Activated naive CD4-positive, alpha-beta T cell treated with anti-CD3 and anti-CD28 coated beads for 36 hours (primary cell): ENCODE data around the gene TPRG1L. TPM values are rescaled to one million over a fixed set of nuclear protein-coding genes. Genes with fewer than 3 reads are reported as not detected.

ENCODE experiments used
- CTCF ChIA-PET: fragments of 350-600 bp; sonication (Branson Sonifier 250); formaldehyde crosslinking; loops from one replicate; lab custom pipeline; 2021; ENCODE audit warnings: antibody characterized with exemption; lab: Charles Lee
- DNase-seq: peaks from one replicate; pipeline ENCODE4 v3.0.0-alpha.2; 2020
- H3K27ac Mint-ChIP-seq: one replicate; pipeline ENCODE4 v1.8.0; 2021; ENCODE audit warnings: mild to moderate bottlenecking, mixed read lengths
- H3K27me3 Mint-ChIP-seq: one replicate; pipeline ENCODE4 v1.8.0; 2021; ENCODE audit warnings: low read depth, mixed read lengths
- H3K36me3 Mint-ChIP-seq: one replicate; pipeline ENCODE4 v1.8.0; 2021; ENCODE audit warnings: low read depth, mixed read lengths
- H3K4me1 Mint-ChIP-seq: one replicate; pipeline ENCODE4 v1.8.0; 2021; ENCODE audit warnings: low read depth, mixed read lengths
- H3K4me3 Mint-ChIP-seq: one replicate; pipeline ENCODE4 v1.8.0; 2021; ENCODE audit warnings: mild to moderate bottlenecking, moderate library complexity, mixed read lengths
- H3K9me3 Mint-ChIP-seq: one replicate; pipeline ENCODE4 v1.8.0; 2021; ENCODE audit warnings: mixed read lengths
- intact Hi-C: fragments of 100-400 bp; cut with micrococcal nuclease; formaldehyde crosslinking; loops from one replicate; pipeline ENCODE4 v1.15.1; 2023
- total RNA-seq, 2 experiments: library from RNA; stranded (reverse); gene quantifications; one replicate each; pipeline ENCODE4 v1.2.3, GENCODE V29; 2021

The TPRG1L gene
- total RNA-seq, 2 experiments from 2014 or later = 6.8 TPM

DNA sequence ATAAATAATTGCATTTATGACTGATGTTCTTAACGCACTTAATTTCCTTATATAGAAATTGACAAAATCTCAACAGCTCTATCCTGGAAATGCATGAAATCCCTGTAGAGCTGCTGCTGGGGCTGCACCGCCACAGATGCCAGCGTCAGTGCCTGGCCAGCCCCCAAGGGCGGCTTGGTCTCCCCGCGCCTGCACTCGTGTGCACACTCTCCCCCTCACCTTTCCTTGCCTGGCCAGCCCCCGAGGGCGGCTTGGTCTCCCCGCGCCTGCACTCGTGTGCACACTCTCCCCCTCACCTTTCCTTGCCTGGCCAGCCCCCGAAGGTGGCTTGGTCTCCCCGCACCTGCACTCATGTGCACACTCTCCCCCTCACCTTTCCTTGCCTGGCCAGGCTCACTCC is 11.3 kb downstream of the TPRG1L start:
- intact Hi-C loops = no loop called here
- Mint-ChIP-seq H3K27me3 (no peaks in the 10 kb centered on the region), H3K9me3 (no peaks in the 10 kb centered on the region), H3K4me3 (no peak overlapping the region), H3K4me1 (no peaks in the 10 kb centered on the region), H3K36me3 (peaks cover 13% of the 10 kb centered on the region), H3K27ac (no peak overlapping the region)
- CTCF ChIA-PET = interaction anchor here (0.6 kb wide), 1 partner anchor 10 kb away, joined by 3 read pairs; no protein-coding TSS in a partner anchor
- DNase-seq = no peak

GRCh38 chr1:3636531-3636930 is 11.7 kb downstream of the TPRG1L start:
- intact Hi-C loops = no loop called here
- H3K27me3 Mint-ChIP-seq = no peaks in the 10 kb centered on the region
- no peaks in the 10 kb centered on the region for H3K4me1 Mint-ChIP-seq
- no peak for DNase-seq
- no peak overlapping the region for H3K4me3 Mint-ChIP-seq
- H3K36me3 Mint-ChIP-seq = peaks cover 13% of the 10 kb centered on the region
- no peak overlapping the region for H3K27ac Mint-ChIP-seq
- H3K9me3 Mint-ChIP-seq = no peaks in the 10 kb centered on the region
- CTCF ChIA-PET = no interaction called here

- Mint-ChIP-seq H3K36me3 (peaks cover 15% of the 10 kb centered on the region), H3K4me3 (no peak overlapping the region), H3K4me1 (no peaks in the 10 kb centered on the region), H3K27ac (no peak overlapping the region), H3K27me3 (no peaks in the 10 kb centered on the region), H3K9me3 (no peaks in the 10 kb centered on the region)
- DNase-seq = no peak
- intact Hi-C loops = no loop called here
- CTCF ChIA-PET = no interaction called here
Observed at GRCh38 chr1:3638027-3638426, 13.2 kb downstream of the TPRG1L start.

DNA sequence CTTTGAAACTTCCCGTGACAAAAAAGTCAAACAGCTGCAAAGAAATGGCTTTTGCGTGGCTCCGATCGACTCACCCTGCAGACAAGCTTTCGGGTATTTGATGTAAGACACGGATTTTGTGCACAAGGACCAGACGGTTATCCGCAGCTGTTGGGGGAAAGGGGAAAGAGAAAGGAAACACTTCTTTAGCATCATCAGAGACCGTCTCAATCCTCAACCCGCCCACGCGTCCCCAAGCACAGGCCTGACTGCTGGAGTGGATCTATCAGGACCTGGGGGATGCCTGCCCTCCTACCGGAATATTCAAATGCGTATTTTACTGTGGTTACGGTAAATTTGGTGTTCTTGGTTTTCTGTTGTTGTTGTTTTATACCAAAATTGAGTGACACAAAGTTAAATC is 13.9 kb downstream of the TPRG1L start:
- DNase-seq = no peak
- H3K9me3 Mint-ChIP-seq = no peaks in the 10 kb centered on the region
- no peaks in the 10 kb centered on the region for H3K4me1 Mint-ChIP-seq
- intact Hi-C loops = no loop called here
- no peaks in the 10 kb centered on the region for H3K27me3 Mint-ChIP-seq
- CTCF ChIA-PET = no interaction called here
- H3K36me3 Mint-ChIP-seq = peaks cover 15% of the 10 kb centered on the region
- no peak overlapping the region for H3K4me3 Mint-ChIP-seq
- H3K27ac Mint-ChIP-seq = no peak overlapping the region

DNA sequence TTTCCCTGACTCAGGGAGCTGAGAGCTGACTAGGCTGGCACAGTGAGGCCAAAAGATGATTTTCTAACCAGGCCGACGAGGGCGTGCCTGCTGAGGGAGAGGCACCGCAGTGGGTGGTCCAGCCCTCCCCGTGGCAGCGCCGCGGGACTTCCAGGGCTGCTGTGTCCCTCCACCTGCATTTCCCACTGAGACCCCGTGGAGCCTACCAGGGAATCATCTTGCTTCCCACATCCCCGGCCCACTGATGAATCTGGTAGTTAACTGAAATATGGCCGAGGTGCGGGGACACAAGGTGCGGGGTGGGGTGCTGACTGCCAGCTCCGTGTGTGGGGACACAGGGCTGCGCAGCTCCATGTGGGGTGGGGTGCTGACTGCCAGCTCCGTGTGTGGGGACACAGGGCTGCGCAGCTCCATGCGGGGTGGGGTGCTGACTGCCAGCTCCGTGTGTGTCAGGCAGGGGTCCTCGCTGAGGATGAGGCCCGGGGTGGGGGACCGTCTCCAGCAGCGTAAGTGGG is 14.6 kb downstream of the TPRG1L start:
- H3K4me1 Mint-ChIP-seq = no peaks in the 10 kb centered on the region
- intact Hi-C loops = no loop called here
- no peak overlapping the region for H3K4me3 Mint-ChIP-seq
- H3K9me3 Mint-ChIP-seq = no peaks in the 10 kb centered on the region
- H3K36me3 Mint-ChIP-seq = peaks cover 17% of the 10 kb centered on the region
- no peak overlapping the region for H3K27ac Mint-ChIP-seq
- H3K27me3 Mint-ChIP-seq = no peaks in the 10 kb centered on the region
- CTCF ChIA-PET = interaction anchor here (0.6 kb wide), 1 partner anchor 20 kb away, joined by 3 read pairs; no protein-coding TSS in a partner anchor
- no peak for DNase-seq

DNA sequence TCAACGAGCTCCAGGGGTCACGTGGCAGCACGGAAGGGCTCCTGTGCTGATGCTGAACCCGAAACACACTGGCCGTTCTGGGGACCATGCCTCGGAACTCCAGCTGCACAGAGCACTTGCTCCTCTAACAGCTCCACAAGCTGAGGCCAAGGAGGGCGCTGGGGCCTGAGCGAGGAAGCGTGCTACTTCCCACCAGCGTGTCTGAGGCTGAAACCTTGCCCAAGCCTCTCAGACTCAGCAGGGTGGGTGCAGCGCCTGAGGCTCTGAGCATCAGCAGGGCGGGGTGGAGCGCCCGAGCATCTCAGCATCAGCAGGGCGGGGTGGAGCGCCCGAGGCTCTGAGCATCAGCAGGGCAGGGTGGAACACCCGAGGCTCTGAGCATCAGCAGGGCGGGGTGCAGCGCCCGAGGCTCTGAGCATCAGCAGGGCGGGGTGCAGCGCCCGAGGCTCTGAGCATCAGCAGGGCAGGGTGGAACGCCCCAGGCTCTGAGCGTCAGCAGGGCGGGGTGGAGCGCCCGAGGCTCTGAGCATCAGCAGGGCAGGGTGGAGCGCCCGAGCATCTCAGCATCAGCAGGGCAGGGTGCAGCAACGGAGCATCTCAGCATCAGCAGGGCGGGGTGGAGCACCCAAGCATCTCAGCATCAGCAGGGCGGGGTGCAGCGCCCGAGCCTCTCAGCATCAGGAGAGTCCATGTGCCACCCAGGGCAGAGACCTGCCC is 15.5 kb downstream of the TPRG1L start:
- Mint-ChIP-seq H3K27me3 (no peaks in the 10 kb centered on the region), H3K36me3 (peaks cover 20% of the 10 kb centered on the region), H3K9me3 (no peaks in the 10 kb centered on the region), H3K4me3 (no peak overlapping the region), H3K4me1 (no peaks in the 10 kb centered on the region), H3K27ac (no peak overlapping the region)
- CTCF ChIA-PET = no interaction called here
- intact Hi-C loops = no loop called here
- no peak for DNase-seq

DNA sequence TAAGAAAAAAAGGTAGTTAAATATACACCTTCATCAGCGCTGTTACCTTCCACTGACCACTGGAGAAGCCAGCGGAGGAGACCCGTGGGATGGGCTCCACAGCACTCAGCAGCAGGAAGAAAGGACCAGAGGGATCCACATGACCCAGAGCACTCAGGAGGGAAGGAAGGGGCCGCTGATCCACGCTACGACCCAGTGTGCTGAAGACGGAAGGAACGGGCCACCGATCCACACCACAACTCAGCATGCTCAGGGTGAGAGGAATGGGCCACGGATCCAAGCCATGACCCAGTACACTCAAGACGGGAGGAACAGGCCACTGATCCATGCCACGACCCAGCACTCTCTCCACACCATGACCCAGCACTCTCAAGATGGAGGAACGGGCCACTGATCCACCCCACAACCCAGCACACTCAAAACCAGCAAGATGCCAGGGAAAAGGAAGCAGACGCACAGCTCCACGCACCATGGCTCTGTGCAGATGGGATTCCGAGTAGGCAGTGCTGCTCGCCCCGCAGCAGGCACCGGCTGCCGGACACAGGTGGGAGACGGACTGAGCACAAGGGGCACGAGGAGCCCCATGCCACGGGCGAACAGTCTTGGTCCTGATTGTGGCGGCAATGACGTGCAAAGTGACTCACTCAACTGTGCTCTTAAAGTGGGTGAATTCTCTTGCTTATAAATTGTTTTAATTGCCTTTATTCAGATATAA is 16.4 kb downstream of the TPRG1L start:
- intact Hi-C loops = no loop called here
- no peaks in the 10 kb centered on the region for H3K9me3 Mint-ChIP-seq
- peaks cover 22% of the 10 kb centered on the region for H3K36me3 Mint-ChIP-seq
- no peak overlapping the region for H3K4me3 Mint-ChIP-seq
- no peaks in the 10 kb centered on the region for H3K4me1 Mint-ChIP-seq
- no peak for DNase-seq
- no peak overlapping the region for H3K27ac Mint-ChIP-seq
- CTCF ChIA-PET = interaction anchor here (0.6 kb wide), 1 partner anchor 1117 kb away, joined by 3 read pairs; no protein-coding TSS in a partner anchor
- no peaks in the 10 kb centered on the region for H3K27me3 Mint-ChIP-seq

DNA sequence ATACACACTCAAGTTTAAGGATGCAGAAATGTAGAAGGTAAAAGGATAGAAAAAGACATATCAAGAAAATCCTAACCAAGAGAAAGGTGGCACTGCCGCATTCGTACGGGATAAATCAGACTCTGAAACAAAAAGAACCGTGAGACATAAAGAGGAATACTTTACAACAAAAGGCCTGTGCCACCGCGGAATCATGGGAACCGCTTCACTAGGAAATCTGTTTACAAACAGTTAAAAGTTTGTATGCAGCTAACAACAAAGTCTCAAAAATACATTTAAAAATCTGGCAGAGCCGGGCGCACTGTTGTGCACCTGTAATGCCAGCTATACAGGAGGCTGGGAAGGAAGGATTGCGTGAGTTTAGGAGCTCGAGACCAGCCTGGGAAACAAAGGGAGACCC is 17.0 kb downstream of the TPRG1L start:
- no peak for DNase-seq
- Mint-ChIP-seq H3K36me3 (peaks cover 18% of the 10 kb centered on the region), H3K27me3 (no peaks in the 10 kb centered on the region), H3K9me3 (no peaks in the 10 kb centered on the region), H3K4me3 (no peak overlapping the region), H3K27ac (no peak overlapping the region), H3K4me1 (no peaks in the 10 kb centered on the region)
- CTCF ChIA-PET = interaction anchor here (0.6 kb wide), 1 partner anchor 1118 kb away, joined by 3 read pairs; no protein-coding TSS in a partner anchor
- intact Hi-C loops = no loop called here

DNA sequence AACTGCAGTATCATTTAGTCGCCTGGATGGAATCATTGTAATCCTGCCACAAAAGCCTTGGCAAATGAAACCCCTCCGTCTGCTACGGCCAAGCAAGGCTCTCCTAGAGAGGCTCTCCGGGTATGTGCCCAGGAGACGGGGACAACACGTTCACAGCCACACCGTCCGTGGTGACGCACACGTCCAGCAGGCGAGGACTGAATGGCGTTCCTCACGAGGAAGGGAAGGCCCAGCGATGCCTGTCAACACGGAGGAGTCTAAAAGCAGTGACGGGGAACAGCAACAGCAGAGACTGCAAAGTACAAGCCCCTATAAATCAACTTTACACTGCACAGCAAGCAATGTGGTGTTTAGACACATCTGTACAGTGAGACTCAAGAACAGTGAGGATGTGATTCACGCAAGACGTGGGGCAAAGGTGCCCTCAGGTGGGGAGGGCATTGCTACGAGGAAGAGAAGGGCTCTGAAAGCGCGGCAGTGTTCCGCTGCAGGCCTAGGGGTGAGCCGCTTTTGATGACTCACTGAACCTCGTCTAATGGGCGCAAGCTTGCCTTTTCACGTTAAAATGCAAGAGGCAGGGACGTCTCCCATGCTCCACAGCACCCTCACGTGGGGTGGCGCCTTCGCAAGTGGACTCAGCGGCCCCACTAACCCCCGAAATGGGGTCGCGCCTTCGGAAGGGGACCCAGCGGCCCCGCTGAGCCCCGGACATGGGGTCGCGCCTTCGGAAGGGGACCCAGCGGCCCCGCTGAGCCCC is 18.3 kb downstream of the TPRG1L start:
- Mint-ChIP-seq H3K27me3 (no peaks in the 10 kb centered on the region), H3K4me1 (peaks cover 1% of the 10 kb centered on the region), H3K9me3 (no peaks in the 10 kb centered on the region), H3K36me3 (peaks cover 23% of the 10 kb centered on the region), H3K4me3 (no peak overlapping the region), H3K27ac (no peak overlapping the region)
- CTCF ChIA-PET = no interaction called here
- DNase-seq = no peak
- intact Hi-C loops = no loop called here

GRCh38 chr1:3644273-3644672 is 19.5 kb downstream of the TPRG1L start:
- intact Hi-C loops = no loop called here
- H3K4me1 Mint-ChIP-seq = peaks cover 13% of the 10 kb centered on the region
- no peaks in the 10 kb centered on the region for H3K27me3 Mint-ChIP-seq
- no peak overlapping the region for H3K27ac Mint-ChIP-seq
- no peak for DNase-seq
- CTCF ChIA-PET = no interaction called here
- H3K9me3 Mint-ChIP-seq = no peaks in the 10 kb centered on the region
- no peak overlapping the region for H3K4me3 Mint-ChIP-seq
- H3K36me3 Mint-ChIP-seq = peaks cover 23% of the 10 kb centered on the region

GRCh38 chr1:3645247-3645646 is 20.4 kb downstream of the TPRG1L start:
- no peak for DNase-seq
- peaks cover 15% of the 10 kb centered on the region for H3K4me1 Mint-ChIP-seq
- no peak overlapping the region for H3K27ac Mint-ChIP-seq
- peaks cover 23% of the 10 kb centered on the region for H3K36me3 Mint-ChIP-seq
- CTCF ChIA-PET = no interaction called here
- H3K9me3 Mint-ChIP-seq = no peaks in the 10 kb centered on the region
- no peaks in the 10 kb centered on the region for H3K27me3 Mint-ChIP-seq
- intact Hi-C loops = no loop called here
- H3K4me3 Mint-ChIP-seq = no peak overlapping the region

DNA sequence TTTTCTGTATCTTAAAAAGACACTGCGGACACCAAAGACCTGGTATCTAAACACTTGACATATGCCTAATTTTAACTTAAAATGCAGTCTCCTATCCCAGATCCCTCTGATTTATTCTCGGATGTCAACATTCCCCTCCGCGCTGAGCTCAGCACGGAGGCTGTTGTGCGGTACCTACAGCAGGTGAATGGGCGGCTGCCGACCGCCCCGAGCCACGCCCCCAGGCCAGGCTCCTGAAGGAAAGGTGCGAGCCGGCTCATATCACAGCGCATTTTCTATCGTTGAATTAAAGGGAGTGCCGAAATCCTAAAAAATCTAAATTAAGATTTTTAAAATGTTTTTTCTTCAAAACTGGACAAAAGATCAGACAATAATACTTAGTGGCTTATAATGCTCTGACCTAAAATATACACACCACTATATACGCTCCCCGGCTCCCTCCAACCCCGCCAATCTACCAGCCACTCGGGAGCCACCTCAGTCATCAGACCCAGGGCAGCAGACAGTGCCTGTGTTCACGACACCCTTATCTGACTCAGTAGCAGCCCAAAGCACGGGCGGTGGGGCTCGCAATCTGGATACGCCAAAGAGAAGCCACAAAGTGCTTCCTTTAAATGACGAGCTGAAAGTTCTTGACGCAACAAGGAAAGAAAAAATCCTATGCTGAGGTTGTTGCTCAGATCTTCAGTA is 21.0 kb downstream of the TPRG1L start:
- intact Hi-C loops = no loop called here
- Mint-ChIP-seq H3K4me1 (peaks cover 18% of the 10 kb centered on the region), H3K27ac (no peak overlapping the region), H3K4me3 (no peak overlapping the region), H3K27me3 (peaks cover 2% of the 10 kb centered on the region), H3K9me3 (no peaks in the 10 kb centered on the region), H3K36me3 (peaks cover 23% of the 10 kb centered on the region)
- CTCF ChIA-PET = no interaction called here
- DNase-seq = no peak
